GM13977 (cell line): ENCODE results near the gene SEPTIN5.
"Not testable (repeated sequence)": the region's sequence is repeated elsewhere in the genome, so short reads cannot be mapped to it uniquely, and the experiment has no call there.

Experiments
- DNase-seq: peaks from one replicate; pipeline ENCODE4 v3.0.0; 2012; ENCODE audit warnings: low spot score
- CTCF ChIP-seq: IDR thresholded peaks from 2 replicates; pipeline ENCODE4 v1.5.1; 2012; ENCODE audit warnings: mild to moderate bottlenecking, control low read depth; ENCODE audit not compliant: insufficient read depth; ENCODE audit errors: extremely low read depth, missing control alignments
- in situ Hi-C: fragments of 300-500 bp; cut with MboI; formaldehyde crosslinking; loops from one replicate; pipeline ENCODE4 v1.12.0; 2022; ENCODE audit warnings: low sequenced_read_pairs, low pct_unique_long_range_greater_than_20kb, mixed read lengths, inconsistent platforms; ENCODE audit not compliant: unreplicated experiment

Gene SEPTIN5

DNA sequence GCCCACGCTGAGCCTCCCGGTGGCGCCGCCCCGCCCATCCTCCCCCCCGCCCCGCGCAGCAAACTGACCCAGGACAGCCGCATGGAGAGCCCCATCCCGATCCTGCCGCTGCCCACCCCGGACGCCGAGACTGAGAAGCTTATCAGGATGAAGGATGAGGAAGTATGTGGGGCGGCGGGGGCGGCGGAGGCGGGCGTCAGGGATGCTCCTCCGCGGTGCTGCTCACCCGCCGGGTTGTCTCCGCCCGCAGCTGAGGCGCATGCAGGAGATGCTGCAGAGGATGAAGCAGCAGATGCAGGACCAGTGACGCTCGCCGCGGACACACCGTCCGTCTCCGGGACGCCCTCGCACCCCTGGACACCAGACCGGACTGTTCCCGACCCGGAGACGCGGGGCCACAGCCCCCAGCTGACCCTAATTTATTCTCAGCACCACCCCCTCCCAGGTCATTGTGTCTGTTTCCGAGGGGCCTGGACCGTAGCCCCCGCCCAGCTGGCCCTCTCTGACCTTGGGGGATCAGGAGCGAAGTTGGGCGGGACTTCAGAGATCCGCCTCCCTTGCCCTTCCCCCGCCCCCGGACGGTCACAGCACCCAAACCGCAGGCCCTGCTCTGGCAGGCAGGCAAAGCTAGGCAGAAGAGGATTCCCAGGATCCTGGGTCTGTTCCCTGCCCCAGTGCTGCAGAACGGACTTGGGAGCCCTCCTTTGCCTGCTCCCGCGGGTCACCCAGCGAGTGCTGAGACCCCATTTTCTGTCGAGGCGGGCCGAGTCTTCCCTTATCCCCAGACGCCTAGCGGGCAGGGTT, 8.1 kb downstream of the SEPTIN5 start:
- DNase-seq: no peak
- in situ Hi-C loops: no loop called here
- TF ChIP-seq CTCF: no peak

DNA sequence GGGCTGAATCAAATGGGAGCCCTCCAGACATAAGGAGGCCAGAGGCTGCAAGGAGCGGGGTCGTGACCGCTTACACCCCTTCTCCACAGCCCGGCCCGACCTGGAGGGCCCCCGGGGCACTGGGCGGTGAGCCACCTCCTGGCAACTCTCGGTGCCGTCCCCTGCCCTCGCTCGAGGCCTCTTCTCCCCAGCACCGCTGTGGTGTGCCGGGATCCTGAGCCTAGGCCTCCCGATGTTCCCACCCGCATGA, 8.6 kb downstream of the SEPTIN5 start:
- no peak for TF ChIP-seq CTCF
- in situ Hi-C loops: no loop called here

DNA sequence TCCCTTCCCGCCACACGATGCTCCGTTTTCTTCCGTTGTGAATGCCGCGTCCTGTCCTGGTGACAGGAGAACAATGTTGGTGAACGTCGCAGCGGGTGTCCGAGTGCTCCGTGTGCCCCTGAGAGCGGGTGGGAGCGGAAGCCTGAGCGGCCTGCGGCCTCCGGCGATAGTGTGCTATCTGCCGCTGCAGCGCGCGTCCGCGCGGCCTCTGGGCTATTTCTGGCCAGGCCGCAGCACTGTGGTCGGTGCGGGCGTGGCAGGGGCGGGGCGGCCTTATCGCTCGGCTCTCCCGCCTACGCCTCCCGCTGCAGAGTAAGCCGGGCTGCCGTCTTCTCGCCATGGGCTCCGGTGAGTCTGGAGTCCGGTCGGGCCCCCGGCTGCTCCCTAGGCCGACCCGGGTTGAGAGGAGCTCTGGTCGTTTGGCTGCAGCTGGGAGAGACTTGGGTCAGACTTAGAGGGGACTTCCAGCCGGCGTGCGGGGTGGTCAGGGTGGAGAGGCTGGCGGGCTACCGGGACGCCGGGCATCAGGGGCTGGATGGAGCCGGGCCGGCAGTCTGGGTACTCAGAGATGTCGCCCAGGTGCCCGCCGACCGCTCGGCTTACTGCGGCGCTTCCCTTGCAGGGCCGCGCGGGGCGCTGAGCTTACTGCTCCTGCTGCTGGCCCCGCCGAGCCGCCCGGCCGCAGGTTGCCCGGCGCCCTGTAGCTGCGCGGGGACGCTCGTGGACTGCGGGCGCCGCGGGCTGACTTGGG, 9.1 kb downstream of the SEPTIN5 start, which contains the start of gene GP1BB:
GP1BB (plus strand) TSS at position 308 of the 751 bp plus-strand sequence; CDS start at position 339, 31 bp downstream.
- DNase-seq: peak; percentile 78
- in situ Hi-C loops: no loop called here
- no peak for TF ChIP-seq CTCF

More for the DNA sequence above, 8.6 kb downstream of the SEPTIN5 start:
- DNase-seq: no peak

GRCh38 chr22:19723983-19724827, 9.9 kb downstream of the SEPTIN5 start:
- in situ Hi-C loops: no loop called here
- DNase-seq: peak; percentile 38
- TF ChIP-seq CTCF: peak; percentile 56

DNA sequence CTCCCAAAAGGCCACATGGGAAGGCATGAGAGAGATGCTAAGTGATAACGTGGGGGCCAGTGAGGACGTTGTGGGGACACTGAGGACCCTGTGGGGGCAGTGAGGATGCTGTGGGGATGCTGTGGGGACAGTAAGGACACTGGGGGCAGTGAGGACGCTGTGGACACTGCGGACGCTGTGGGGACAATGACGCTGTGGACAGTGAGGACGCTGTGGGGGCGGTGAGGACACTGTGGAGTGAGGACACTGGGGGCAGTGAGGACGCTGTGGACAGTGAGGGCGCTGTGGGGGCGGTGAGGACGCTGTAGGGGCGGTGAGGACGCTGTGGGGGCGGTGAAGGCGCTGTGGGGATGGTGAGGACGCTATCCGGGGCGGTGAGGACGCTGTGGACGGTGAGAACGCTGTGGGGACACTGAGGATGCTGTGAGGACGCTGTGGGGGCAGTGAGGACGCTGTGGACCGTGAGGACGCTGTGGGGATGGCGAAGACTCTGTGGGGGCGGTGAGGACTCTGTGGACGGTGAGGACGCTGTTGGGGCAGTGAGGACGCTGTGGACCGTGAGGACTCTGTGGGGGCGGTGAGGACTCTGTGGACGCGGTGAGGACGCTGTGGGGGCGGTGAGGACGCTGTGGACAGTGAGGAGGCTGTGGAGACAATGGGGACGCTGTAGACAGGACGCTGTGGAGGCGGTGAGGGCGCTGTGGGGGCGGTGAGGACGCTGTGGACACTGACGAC, 10.8 kb downstream of the SEPTIN5 start:
- TF ChIP-seq CTCF: no peak
- in situ Hi-C loops: no loop called here

DNA sequence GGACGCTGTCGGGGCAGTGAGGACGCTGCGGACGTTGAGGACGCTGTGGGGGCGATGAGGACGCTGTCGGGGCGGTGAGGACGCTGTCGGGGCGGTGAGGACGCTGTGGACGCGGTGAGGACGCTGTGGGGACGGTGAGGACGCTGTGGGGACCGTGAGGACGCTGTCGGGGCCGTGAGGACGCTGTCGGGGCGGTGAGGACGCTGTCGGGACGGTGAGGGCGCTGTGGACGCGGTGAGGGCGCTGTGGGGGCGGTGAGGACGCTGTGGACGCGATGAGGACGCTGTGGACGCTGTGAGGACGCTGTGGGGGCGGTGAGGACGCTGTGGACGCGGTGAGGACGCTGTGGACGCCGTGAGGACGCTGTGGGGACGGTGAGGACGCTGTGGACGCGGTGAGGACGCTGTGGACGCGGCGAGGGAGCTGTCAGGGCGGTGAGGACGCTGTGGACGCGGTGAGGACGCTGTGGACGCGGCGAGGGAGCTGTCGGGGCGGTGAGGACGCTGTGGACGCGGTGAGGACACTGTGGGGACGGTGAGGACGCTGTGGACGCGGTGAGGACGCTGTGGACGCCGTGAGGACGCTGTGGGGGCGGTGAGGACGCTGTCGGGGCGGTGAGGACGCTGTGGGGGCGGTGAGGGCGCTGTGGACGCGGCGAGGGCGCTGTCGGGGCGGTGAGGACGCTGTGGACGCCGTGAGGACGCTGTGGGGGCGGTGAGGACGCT, 11.9 kb downstream of the SEPTIN5 start:
- in situ Hi-C loops, DNase-seq: not testable (repeated sequence)

More for the DNA sequence above, 10.8 kb downstream of the SEPTIN5 start:
- DNase-seq: no peak
